Purkinje cell (primary cell): ENCODE measurements around the gene EIF2S1. TPM values are rescaled to one million over a fixed set of nuclear protein-coding genes. Genes with fewer than 3 reads are reported as not detected.

Experiments used
- polyA plus RNA-seq: library from polyadenylated mRNA; unstranded; fragments of >200 nt; fragmentation: Nextera tagmentation; gene quantifications from 2 replicates; pipeline ENCODE4 v1.2.1, GENCODE V29; 2014

The EIF2S1 gene
- 203 and 226 TPM in 2 replicates for polyA plus RNA-seq

DNA sequence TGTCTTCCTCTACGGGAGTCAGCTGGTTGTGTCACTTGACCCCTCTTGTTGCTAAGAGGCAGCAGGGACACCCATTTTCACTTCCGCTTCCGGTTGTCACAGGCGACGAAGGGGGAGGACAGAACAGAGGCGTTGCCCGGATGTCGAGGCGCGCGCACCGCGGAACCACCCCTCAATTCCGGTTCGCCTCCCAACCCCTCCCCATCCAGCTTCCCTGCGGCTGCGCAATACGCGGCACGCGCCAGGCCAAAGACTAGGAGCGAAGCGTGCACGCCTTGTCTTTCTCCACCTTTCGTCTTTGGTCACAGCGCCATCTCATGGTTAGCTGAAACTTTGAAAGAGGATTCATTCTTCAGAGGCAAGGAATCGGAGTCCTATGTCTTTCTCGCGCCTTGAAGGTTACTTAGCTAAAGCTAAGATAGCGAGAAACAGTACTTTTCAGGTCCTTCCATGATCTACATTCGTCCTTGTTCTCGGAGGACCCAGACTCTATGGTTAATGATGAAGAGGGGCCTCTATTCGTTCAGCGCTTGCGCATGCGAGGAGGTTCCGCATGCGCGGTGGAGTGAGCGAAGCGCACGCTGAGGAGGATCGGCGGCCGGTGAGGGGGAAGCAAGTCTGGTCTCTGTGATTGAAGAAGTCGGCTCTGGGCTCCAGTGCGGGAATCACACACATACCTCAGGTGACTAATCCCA, at the start of gene EIF2S1, which contains the start of gene ATP6V1D:
EIF2S1 (plus strand) TSS at position 554 of the 695 bp plus-strand sequence. CDS start 4,440 bp downstream, outside the sequence.
ATP6V1D (minus strand) TSS at position 30 of the 695 bp plus-strand sequence. CDS start 106 bp downstream, outside the sequence.

DNA sequence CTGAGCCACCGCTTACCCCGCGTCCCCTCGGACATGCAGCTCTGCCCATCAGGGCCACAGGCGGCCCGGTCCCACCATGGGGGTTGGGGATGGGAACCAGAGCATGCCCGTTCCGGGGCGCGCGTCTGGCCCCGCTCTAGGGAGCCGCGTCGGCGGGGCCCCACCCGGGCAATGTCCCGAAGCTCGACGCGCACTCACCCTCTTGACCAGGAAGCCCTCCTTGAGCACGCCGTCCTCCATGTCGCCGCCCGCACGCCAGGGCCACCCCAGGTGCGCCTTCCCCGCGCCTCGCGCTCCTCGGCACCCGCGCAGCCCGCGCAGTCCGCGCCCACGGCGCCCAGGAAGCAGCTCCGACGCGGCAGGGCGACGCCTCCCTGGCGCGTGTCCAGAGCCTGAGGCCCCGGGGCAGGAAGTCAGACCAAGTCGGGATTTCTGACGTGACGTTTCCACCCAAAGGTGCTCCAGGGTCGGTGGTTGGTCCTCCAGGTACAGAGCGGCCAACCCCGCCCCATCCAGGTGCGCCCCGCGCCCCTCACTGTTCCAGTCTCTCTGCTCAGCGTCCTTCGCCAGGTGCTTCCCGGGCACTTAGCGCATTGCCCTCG, 51.8 kb downstream of the EIF2S1 start, which contains the start of gene PLEK2:
PLEK2 (minus strand) TSS at position 346 of the 602 bp plus-strand sequence; CDS start at position 240, 106 bp downstream.

Other genes with a start within 250 kb of the EIF2S1 start
- gene GARIN2, start 170.9 kb upstream of the EIF2S1 start, polyA plus RNA-seq: 0.38 TPM in 1 of 2 replicates, not detected in the other
- 12.0 and 12.4 TPM in 2 replicates for gene PALS1, start 118.9 kb upstream of the EIF2S1 start, polyA plus RNA-seq
- 475 and 827 TPM in 2 replicates for gene ATP6V1D, start 524 bp upstream of the EIF2S1 start, polyA plus RNA-seq
- gene PLEK2, start 51.8 kb downstream of the EIF2S1 start, polyA plus RNA-seq: not detected in 2 replicates
- 1.2 and 2.0 TPM in 2 replicates for gene TMEM229B, start 128.4 kb downstream of the EIF2S1 start, polyA plus RNA-seq
- gene PLEKHH1, start 173.0 kb downstream of the EIF2S1 start, polyA plus RNA-seq: 3.3 and 4.6 TPM in 2 replicates
- gene PIGH, start 239.9 kb downstream of the EIF2S1 start, polyA plus RNA-seq: 56.1 and 69.2 TPM in 2 replicates